Measurements from ENCODE around the gene ZPLD1.

ZPLD1 gene

GRCh38 chr3:102400142-102400541 lies 34.7 kb upstream of the ZPLD1 start:
- H3K4me3 ChIP-seq (replicated peaks; ENCODE audit: low read depth, low read length) = no peak overlapping the region
- no peak for TF ChIP-seq CTCF (IDR thresholded peaks at IDR 0.05; ENCODE audit: low read length, missing control alignments)
- no peak for DNase-seq (ENCODE audit: low read depth)

- H3K4me3 ChIP-seq (replicated peaks; ENCODE audit: low read depth, low read length) = no peak overlapping the region
- no peak for TF ChIP-seq CTCF (IDR thresholded peaks at IDR 0.05; ENCODE audit: low read length, missing control alignments)
- DNase-seq (ENCODE audit: low read depth) = peak; percentile 33
Observed at GRCh38 chr3:102400766-102401165, 34.0 kb upstream of the ZPLD1 start.

- H3K4me3 ChIP-seq (replicated peaks; ENCODE audit: low read depth, low read length) = no peak overlapping the region
- no peak for TF ChIP-seq CTCF (IDR thresholded peaks at IDR 0.05; ENCODE audit: low read length, missing control alignments)
- DNase-seq (ENCODE audit: low read depth) = no peak
Observed at GRCh38 chr3:102410616-102411015, 24.2 kb upstream of the ZPLD1 start.

- no peak for TF ChIP-seq CTCF (IDR thresholded peaks at IDR 0.05; ENCODE audit: low read length, missing control alignments)
- H3K4me3 ChIP-seq (replicated peaks; ENCODE audit: low read depth, low read length) = peak overlapping the region; percentile 27
- DNase-seq (ENCODE audit: low read depth) = peak; percentile 18
Observed at GRCh38 chr3:102415553-102415952, 19.3 kb upstream of the ZPLD1 start.

GRCh38 chr3:102419786-102420185 lies 15.0 kb upstream of the ZPLD1 start:
- no peak for DNase-seq (ENCODE audit: low read depth)
- TF ChIP-seq CTCF (IDR thresholded peaks at IDR 0.05; ENCODE audit: low read length, missing control alignments) = no peak
- H3K4me3 ChIP-seq (replicated peaks; ENCODE audit: low read depth, low read length) = no peak overlapping the region

GRCh38 chr3:102441832-102442231 lies 7.0 kb downstream of the ZPLD1 start:
- no peak for TF ChIP-seq CTCF (IDR thresholded peaks at IDR 0.05; ENCODE audit: low read length, missing control alignments)
- no peak overlapping the region for H3K4me3 ChIP-seq (replicated peaks; ENCODE audit: low read depth, low read length)
- no peak for DNase-seq (ENCODE audit: low read depth)

- TF ChIP-seq CTCF (IDR thresholded peaks at IDR 0.05; ENCODE audit: low read length, missing control alignments) = no peak
- H3K4me3 ChIP-seq (replicated peaks; ENCODE audit: low read depth, low read length) = no peak overlapping the region
- DNase-seq (ENCODE audit: low read depth) = no peak
Observed at GRCh38 chr3:102443021-102443420, 8.2 kb downstream of the ZPLD1 start.
